Stomach (tissue), 9 donors: ENCODE data around the gene PPP6C. TPM values are rescaled to one million over a fixed set of nuclear protein-coding genes. Genes with fewer than 3 reads are reported as not detected.
"Not testable (repeated sequence)": the region's sequence is repeated elsewhere in the genome, so short reads cannot be mapped to it uniquely, and the experiment has no call there.

ENCODE experiments used
- DNase-seq, 2 donors: peaks; one replicate each; pipeline versions ENCODE4 v3.0.0 to v3.0.0-alpha.2; 2013 to 2019
- H3K27ac ChIP-seq, 5 donors: fragments of 200-600 bp in 4 of 5; sonication (generic) in 4 of 5; one replicate each; pipeline ENCODE4 v1.5.1; 2013 to 2019; ENCODE audit warnings: mild to moderate bottlenecking in 1 of 5, moderate library complexity in 1 of 5
- H3K27me3 ChIP-seq, 3 donors: fragments of 200-600 bp; sonication (generic); one replicate each; pipeline ENCODE4 v1.5.1; 2017 to 2019; ENCODE audit warnings: mixed run types in 1 of 3
- H3K36me3 ChIP-seq, 4 donors: fragments of 200-600 bp; sonication (generic); 1 replicate in 3 of 4; 2 replicates in 1 of 4; pipeline ENCODE4 v1.5.1; 2016 to 2019
- H3K4me1 ChIP-seq, 4 donors: fragments of 200-600 bp; sonication (generic); one replicate each; pipeline ENCODE4 v1.5.1; 2016 to 2019
- H3K4me3 ChIP-seq, 4 donors: fragments of 200-600 bp; sonication (generic) in 3 of 4; one replicate each; pipeline ENCODE4 v1.5.1; 2016 to 2019; ENCODE audit warnings: mild to moderate bottlenecking in 1 of 4
- H3K9me3 ChIP-seq, 4 donors: fragments of 200-600 bp; sonication (generic); one replicate each; pipeline ENCODE4 v1.5.1; 2016 to 2019
- CTCF ChIP-seq, 7 experiments: fragments of 450-650 bp in 4 of 7; fragments of 200-600 bp in 3 of 7; sonication (generic) in 3 of 7; IDR thresholded peaks; one replicate each; pipeline ENCODE4 v1.5.1; 2016 to 2019; ENCODE audit warnings: antibody characterized with exemption in 7 of 7, control low read depth in 2 of 7, mild to moderate bottlenecking in 1 of 7
- EP300 ChIP-seq: sonication (generic); formaldehyde crosslinking; IDR thresholded peaks from one replicate; pipeline ENCODE4 v1.6.1; 2017; ENCODE audit warnings: antibody characterized with exemption
- POLR2A ChIP-seq, 4 donors: fragments of 450-650 bp; IDR thresholded peaks; one replicate each; pipeline ENCODE4 v1.6.1; 2016; ENCODE audit warnings: antibody characterized with exemption in 4 of 4, control low read depth in 2 of 4, mild to moderate bottlenecking in 1 of 4, moderate library complexity in 1 of 4
- POLR2AphosphoS5 ChIP-seq, 3 donors: sonication (generic); formaldehyde crosslinking; IDR thresholded peaks; one replicate each; pipeline ENCODE4 v1.6.1; 2016; ENCODE audit warnings: antibody characterized with exemption in 3 of 3
- WGBS, 5 donors: extraction: QIAGEN DNeasy Blood & Tissue Kit in 3 of 5; methylation state at CpG; one replicate each; pipeline versions ENCODE4 v1.1.5 to v1.1.7; 2013 to 2018; 5-methylcytosine and 5-hydroxymethylcytosine counted together
- intact Hi-C: fragments of 100-400 bp; cut with DNase I; formaldehyde crosslinking; loops from one replicate; pipeline ENCODE4 v1.15.1; 2023; ENCODE audit warnings: low total_unique reads
- polyA plus RNA-seq, 3 donors: library from polyadenylated mRNA; stranded (reverse); fragments of 200-250 nt; gene quantifications; one replicate each; pipeline ENCODE4 v1.2.3, GENCODE V29; 2013
- total RNA-seq, 5 donors: library from RNA; depleted of rRNA; stranded (reverse); fragments of >200 nt; gene quantifications; one replicate each; pipeline versions ENCODE4 v1.1.0 to v1.2.3, GENCODE V29; 2014 to 2016
- donor health status: healthy with polysubstance abuse.
- donor health status: Bipolar disorder and iron deficiency.
- donor health status: healthy.

PPP6C gene
- total and polyA plus RNA-seq, 8 donors: 4.6 to 62.0 (median 26.3) TPM

- Histone ChIP-seq H3K27ac (no peak overlapping the region), H3K27me3 (no peaks in the 10 kb centered on the region), H3K4me3 (no peak overlapping the region), H3K4me1 (peaks cover 5 to 57% (median 40%) of the 10 kb centered on the region in 4 donors), H3K36me3 (peaks cover 0 to 6% (median 0%) of the 10 kb centered on the region in 4 donors), H3K9me3 (no peaks in the 10 kb centered on the region)
- intact Hi-C loops: no loop called here
- TF ChIP-seq POLR2AphosphoS5 (IDR thresholded peaks at IDR 0.05): no peak
- no peak for TF ChIP-seq POLR2A (IDR thresholded peaks at IDR 0.05)
- no peak for TF ChIP-seq CTCF (IDR thresholded peaks at IDR 0.05)
- no peak for TF ChIP-seq EP300
- DNase-seq: no peak
- WGBS, 5 donors: 91 to 93% (median 91%) methylated on average over 9 of the region's 9 CpGs
Observed at GRCh38 chr9:125180876-125181275, 8.7 kb downstream of the PPP6C start.

- H3K9me3 ChIP-seq, intact Hi-C loops, H3K4me3 ChIP-seq, H3K36me3 ChIP-seq, H3K27me3 ChIP-seq, DNase-seq, H3K27ac ChIP-seq: not testable (repeated sequence)
- WGBS, 5 donors: 86 to 94% (median 92%) methylated on average over 4 of the region's 4 CpGs
- H3K4me1 ChIP-seq: peaks cover 5 to 49% (median 32%) of the 10 kb centered on the region in 4 donors
Observed at GRCh38 chr9:125179776-125180175, 9.8 kb downstream of the PPP6C start.

- Histone ChIP-seq H3K4me3 (no peak overlapping the region), H3K9me3 (no peaks in the 10 kb centered on the region), H3K27me3 (no peaks in the 10 kb centered on the region), H3K36me3 (no peaks in the 10 kb centered on the region), H3K4me1 (peaks cover 12 to 49% (median 28%) of the 10 kb centered on the region in 4 donors), H3K27ac (no peak overlapping the region)
- intact Hi-C loops: no loop called here
- no peak for DNase-seq
- WGBS, 5 donors: 75 to 100% (median 88%) methylated on average over 1 of the region's 1 CpG
- TF ChIP-seq CTCF (IDR thresholded peaks at IDR 0.05) (no peak), POLR2A (IDR thresholded peaks at IDR 0.05) (no peak), POLR2AphosphoS5 (IDR thresholded peaks at IDR 0.05) (no peak), EP300 (no peak)
Observed at GRCh38 chr9:125177888-125178287, 11.7 kb downstream of the PPP6C start.

GRCh38 chr9:125176636-125177035 lies 13.0 kb downstream of the PPP6C start:
- H3K36me3 ChIP-seq: no peaks in the 10 kb centered on the region
- H3K9me3 ChIP-seq: no peaks in the 10 kb centered on the region
- no peak overlapping the region for H3K4me3 ChIP-seq
- peaks cover 15 to 50% (median 34%) of the 10 kb centered on the region in 4 donors for H3K4me1 ChIP-seq
- WGBS, 5 donors: 73 to 93% (median 88%) methylated on average over 3 of the region's 3 CpGs
- peak in 1 of 2 donors; percentile 50 for DNase-seq
- no peaks in the 10 kb centered on the region for H3K27me3 ChIP-seq
- TF ChIP-seq EP300 (no peak), CTCF (IDR thresholded peaks at IDR 0.05) (no peak), POLR2AphosphoS5 (IDR thresholded peaks at IDR 0.05) (no peak), POLR2A (IDR thresholded peaks at IDR 0.05) (no peak)
- H3K27ac ChIP-seq: no peak overlapping the region
- intact Hi-C loops: no loop called here

GRCh38 chr9:125172031-125172755 lies 17.4 kb downstream of the PPP6C start:
- Histone ChIP-seq H3K4me1 (peaks cover 15 to 48% (median 36%) of the 10 kb centered on the region in 4 donors), H3K27me3 (no peaks in the 10 kb centered on the region), H3K9me3 (no peaks in the 10 kb centered on the region), H3K4me3 (no peak overlapping the region), H3K36me3 (peaks cover 0 to 33% (median 31%) of the 10 kb centered on the region in 4 donors), H3K27ac (peak overlapping the region in 2 of 5 donors; percentile 10 to 26)
- TF ChIP-seq CTCF (IDR thresholded peaks at IDR 0.05) (no peak), POLR2A (IDR thresholded peaks at IDR 0.05) (no peak), POLR2AphosphoS5 (IDR thresholded peaks at IDR 0.05) (peak in 1 of 3 donors; percentile 17)
- peak in 1 of 2 donors; percentile 37 for DNase-seq
- WGBS, 5 donors: 35 to 57% (median 56%) methylated on average over 6 of the region's 6 CpGs
- intact Hi-C loops: no loop called here
